ENCODE measurements around the gene TFPI2.
"Not testable (repeated sequence)": the region's sequence is repeated elsewhere in the genome, so short reads cannot be mapped to it uniquely, and the experiment has no call there.

Gene TFPI2

DNA sequence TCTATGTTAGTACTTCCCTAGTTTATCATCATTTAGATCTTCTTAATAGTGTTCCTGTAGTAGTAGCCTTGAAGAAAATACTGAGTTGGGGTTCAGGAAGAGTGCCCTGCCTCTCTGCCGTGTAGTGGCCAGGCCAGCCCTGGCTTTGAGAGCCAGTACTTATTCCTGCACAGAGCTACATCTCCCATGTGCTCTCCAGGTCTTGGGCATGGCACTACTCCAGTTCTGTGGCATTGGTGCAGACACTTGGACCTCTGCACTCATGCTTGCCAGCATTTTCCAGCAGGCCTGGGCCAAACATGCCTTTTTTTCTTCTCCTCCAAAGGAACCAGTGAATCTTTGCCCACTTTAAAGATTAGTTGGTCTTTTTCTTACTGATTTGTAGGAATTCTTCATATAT is 36.2 kb upstream of the TFPI2 start:
- TF ChIP-seq, protein P1, sequence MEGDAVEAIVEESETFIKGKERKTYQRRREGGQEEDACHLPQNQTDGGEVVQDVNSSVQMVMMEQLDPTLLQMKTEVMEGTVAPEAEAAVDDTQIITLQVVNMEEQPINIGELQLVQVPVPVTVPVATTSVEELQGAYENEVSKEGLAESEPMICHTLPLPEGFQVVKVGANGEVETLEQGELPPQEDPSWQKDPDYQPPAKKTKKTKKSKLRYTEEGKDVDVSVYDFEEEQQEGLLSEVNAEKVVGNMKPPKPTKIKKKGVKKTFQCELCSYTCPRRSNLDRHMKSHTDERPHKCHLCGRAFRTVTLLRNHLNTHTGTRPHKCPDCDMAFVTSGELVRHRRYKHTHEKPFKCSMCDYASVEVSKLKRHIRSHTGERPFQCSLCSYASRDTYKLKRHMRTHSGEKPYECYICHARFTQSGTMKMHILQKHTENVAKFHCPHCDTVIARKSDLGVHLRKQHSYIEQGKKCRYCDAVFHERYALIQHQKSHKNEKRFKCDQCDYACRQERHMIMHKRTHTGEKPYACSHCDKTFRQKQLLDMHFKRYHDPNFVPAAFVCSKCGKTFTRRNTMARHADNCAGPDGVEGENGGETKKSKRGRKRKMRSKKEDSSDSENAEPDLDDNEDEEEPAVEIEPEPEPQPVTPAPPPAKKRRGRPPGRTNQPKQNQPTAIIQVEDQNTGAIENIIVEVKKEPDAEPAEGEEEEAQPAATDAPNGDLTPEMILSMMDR (IDR thresholded peaks at IDR 0.05; ENCODE audit: borderline replicate concordance, insufficient read depth, low read depth, low read length): no peak
- H3K4me3 ChIP-seq (ENCODE audit: low read depth, low read length): no peak overlapping the region

DNA sequence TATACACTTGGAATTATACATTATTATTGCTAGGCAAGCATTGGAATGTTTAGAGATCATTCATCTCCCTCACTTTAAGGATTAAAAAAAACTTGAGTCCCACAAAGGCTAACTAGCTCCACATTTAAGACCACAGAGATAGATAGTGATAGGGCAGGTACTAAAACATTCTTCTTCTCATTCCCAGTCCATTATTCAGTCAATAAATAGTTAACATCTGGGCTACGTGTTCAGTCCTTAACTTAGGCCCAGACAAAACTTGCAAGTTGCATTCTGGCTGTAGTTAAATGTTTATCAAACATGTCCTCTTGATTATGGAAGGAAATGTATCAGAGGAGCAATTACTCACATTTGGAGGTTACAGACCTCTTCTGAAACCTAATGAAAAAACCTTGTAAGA is 33.4 kb upstream of the TFPI2 start:
- no peak overlapping the region for H3K4me3 ChIP-seq (ENCODE audit: low read depth, low read length)
- TF ChIP-seq, protein P1 (IDR thresholded peaks at IDR 0.05; ENCODE audit: borderline replicate concordance, insufficient read depth, low read depth, low read length): no peak

DNA sequence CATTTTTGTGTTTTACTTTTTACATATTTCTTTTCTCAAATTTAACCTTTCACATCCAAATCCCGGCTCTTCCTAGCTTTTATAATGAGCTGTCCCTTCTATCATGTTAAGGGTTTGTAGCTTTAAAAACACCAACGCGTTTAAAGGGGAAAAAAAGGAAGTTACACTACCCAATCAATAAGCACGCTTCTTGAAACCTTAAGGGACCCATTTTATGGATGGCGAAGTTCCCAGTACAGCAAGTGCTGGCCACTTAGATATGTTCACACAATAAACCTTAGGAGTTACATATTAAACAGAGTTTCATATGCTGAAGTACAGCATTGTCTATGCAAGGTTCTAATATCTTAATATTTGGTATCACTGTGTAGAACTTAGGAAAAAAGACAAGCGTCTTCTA is 32.7 kb upstream of the TFPI2 start:
- TF ChIP-seq, protein P1 (IDR thresholded peaks at IDR 0.05; ENCODE audit: borderline replicate concordance, insufficient read depth, low read depth, low read length): no peak
- no peak overlapping the region for H3K4me3 ChIP-seq (ENCODE audit: low read depth, low read length)

DNA sequence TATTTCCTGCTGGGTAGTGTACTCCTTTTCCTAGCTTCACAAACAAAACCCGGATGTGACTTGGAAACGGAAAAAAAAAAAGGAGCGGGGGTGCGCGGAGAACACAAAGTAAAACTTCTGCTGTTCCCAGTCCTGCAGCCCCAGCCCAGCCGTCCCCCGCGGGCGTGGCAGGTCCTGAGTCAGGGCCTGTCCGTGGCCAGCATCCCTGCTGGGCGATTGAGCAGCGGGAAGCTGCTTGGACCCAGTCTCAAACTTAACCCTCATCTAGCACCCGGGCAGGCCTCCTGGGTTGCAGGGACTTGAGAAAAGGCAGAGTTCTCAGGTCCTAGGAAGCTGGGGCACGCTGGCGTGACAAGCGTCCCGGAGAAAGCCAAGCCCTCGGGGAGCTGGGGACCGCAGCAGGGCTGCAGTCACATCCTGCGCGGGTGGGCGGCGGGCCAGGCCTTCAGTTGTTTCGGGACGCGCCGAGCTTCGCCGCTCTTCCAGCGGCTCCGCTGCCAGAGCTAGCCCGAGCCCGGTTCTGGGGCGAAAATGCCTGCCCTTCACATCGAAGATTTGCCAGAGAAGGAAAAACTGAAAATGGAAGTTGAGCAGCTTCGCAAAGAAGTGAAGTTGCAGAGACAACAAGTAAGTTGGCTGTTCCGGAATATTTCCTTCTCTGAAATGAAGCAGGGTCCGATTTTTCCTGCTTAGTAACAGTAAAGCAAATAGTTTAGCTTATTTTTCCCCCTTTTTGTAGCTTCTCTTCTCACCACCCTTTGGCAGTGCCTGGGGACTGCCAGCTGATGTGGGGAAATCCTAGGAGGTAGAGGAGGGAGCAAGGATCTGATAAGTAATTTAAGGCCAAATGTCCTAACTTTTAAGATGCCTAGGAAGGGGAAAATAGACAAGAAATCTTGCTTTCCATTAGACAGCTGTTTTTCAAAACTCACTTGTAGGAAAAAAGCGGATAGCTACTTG is 31.3 kb upstream of the TFPI2 start, which contains the start of gene GNG11:
GNG11 (plus strand) TSS at position 129 of the 960 bp plus-strand sequence; CDS start at position 532, 403 bp downstream.
- peak within 1 kb of the TSS; percentile 55 for H3K4me3 ChIP-seq (ENCODE audit: low read depth, low read length)
- TF ChIP-seq, protein P1 (IDR thresholded peaks at IDR 0.05; ENCODE audit: borderline replicate concordance, insufficient read depth, low read depth, low read length): no peak

DNA sequence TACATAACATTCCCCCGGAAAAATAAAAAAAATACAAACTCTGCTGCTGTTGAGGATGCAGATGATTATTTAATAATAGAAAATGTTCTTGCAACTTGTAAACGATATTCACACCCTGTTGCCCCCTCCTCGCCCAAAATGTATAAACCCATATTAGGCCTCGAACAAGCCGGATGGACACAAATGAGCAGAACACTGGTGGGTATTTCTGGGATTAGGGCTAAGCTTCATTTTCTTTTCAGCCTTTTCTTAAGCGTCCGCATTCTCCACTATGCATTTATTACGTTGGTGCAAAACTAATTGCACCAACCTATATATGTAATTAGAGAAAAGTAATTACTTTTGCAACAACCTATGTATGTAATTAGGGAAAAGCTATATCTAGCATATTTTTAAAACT is 30.6 kb upstream of the TFPI2 start:
- TF ChIP-seq, protein P1 (IDR thresholded peaks at IDR 0.05; ENCODE audit: borderline replicate concordance, insufficient read depth, low read depth, low read length): no peak
- no peak overlapping the region for H3K4me3 ChIP-seq (ENCODE audit: low read depth, low read length)

DNA sequence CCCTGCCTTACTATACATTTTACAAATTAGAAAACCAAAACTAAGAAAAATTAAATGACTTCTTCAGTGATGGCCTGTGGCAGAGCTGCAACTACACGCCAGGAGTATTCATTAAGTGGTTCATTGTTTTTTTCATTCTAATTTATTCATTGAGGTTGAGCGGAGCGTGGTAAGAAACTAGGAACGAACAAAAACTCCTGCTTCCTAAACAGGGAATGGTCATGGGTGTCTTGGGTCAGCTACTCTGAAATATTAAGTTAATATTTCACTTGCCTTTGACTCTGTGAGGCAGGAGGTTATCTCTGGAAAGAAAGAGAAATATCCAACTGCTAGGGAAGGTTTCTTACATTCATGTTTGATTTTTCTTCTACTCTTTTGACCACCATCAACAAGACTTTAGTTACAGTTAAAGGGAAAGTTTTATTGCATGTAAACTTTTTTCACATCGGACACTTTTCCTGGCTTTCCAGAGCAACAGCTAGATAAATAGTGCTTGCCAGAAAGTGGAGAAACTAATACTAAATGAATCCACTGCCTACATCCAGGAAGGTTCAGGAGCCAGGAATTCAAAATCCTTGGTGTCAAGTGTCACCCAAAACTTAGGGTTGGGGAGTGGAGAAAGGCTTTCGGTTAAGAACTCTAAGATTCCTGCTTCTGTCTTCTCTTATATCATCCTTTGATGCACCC is 30.1 kb upstream of the TFPI2 start:
- H3K4me3 ChIP-seq (ENCODE audit: low read depth, low read length): no peak overlapping the region
- TF ChIP-seq, protein P1 (IDR thresholded peaks at IDR 0.05; ENCODE audit: borderline replicate concordance, insufficient read depth, low read depth, low read length): no peak

DNA sequence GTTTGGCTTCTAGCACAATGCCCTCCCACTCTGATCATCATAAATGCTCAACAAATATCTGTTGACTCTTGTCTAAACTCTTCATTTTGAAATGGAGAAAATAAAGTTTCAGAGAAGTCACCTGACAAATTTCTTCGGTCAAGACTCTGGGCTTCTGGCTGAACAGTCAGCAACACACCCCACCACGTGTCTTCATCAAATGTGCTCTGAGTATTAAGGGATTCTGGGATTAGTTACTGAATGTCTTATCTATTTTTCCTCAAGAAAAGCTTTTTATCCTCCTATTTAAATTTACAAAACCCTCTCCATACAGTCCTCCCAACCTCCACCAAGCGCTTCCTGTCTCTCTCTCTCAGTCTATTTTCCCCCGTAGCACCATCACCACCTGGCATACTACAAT is 25.8 kb upstream of the TFPI2 start:
- not testable (repeated sequence) for H3K4me3 ChIP-seq (ENCODE audit: low read depth, low read length)

DNA sequence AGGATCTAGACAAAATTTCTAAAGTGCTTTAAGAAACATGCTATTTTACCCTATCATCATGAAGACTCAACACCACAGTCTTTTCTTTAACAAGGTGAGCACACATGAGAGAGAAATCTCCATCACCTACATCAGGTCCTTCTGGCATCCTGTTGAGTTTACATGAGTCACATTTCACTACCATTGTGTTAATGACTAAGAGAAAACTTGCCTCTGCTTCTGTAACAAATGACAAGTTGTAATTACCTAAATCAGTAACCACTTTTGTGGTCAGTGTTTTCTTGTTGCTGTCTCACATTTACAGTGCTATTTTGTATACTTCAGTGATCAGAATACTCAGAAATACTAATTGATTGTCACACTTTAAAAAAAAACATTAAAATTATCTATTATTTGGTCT is 25.3 kb upstream of the TFPI2 start:
- H3K4me3 ChIP-seq (ENCODE audit: low read depth, low read length): not testable (repeated sequence)

DNA sequence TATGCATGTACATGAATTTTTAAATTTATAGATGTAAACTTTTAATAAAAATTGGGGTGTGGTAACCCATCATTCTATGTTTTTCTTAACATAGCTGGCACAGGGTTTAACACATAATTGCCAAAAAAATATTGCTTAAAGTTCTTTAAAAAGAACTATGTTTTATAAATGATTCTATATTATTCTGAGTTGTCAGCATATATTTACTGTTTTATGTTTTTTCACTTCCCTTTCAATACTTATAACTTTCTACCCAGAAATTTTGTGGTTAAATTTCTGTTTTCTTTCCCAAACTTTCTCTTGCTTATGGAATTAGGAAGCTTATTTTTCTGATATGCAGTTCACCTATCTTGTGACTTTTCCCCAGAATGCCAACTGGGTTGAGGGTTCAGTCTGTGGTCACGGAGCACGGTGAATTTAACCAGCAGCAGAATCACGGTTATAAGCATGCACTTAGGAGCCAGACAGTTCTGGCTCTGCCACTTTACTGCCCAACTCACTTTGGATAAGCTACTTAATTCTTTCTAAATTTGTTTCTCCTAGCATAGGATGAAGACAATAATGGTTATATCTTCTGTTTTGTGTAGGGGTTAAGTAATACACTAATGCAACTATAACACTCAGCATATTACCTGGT is 24.8 kb upstream of the TFPI2 start:
- H3K4me3 ChIP-seq (ENCODE audit: low read depth, low read length): not testable (repeated sequence)

All from GM12875 (cell line).